K562 (cell line): ENCODE results near the gene PALLD. TPM values are rescaled to one million over a fixed set of nuclear protein-coding genes. Genes with fewer than 3 reads are reported as not detected.

Experiments used
- ATAC-seq: fragments of 200-7000 bp; cut with Tn5 transposase; 3 replicates; pipeline ENCODE4 v1.9.1; 2020; ENCODE audit warnings: moderate library complexity
- BruUV-seq: library from RNA; stranded (reverse); fragments of 400-500 nt; replicated peaks from 2 replicates; lab custom pipeline; 2021; lab: Mats Ljungman, UMichigan
- CTCF ChIA-PET: fragments of 300-600 bp; formaldehyde crosslinking; extraction: SDS; loops from one replicate; lab custom pipeline; 2021; ENCODE audit warnings: low intra/inter-chr PET ratio; lab: Yijun Ruan, JAX
- POLR2A ChIA-PET: fragments of 300-600, 350-650 bp; sonication (Branson Sonifier 250); formaldehyde crosslinking; extraction: SDS; loops from one replicate; lab custom pipeline; 2021; ENCODE audit warnings: antibody characterized with exemption, inconsistent platforms; lab: Yijun Ruan, JAX
- DNase-seq, 4 experiments: peaks; one replicate each; pipeline versions ENCODE4 v3.0.0 to v3.0.0-alpha.2; 2011 to 2018; ENCODE audit warnings: low spot score in 3 of 4, mixed read lengths in 3 of 4; ENCODE audit errors: extremely low read depth in 1 of 4
- FAIRE-seq: peaks from 2 replicates; lab custom pipeline; 2011; peaks lifted over from hg19 to GRCh38; lab: Jason Lieb, UNC
- H2AFZ ChIP-seq: 2 replicates; pipeline ENCODE4 v1.6.0; 2011; ENCODE audit warnings: low read depth, low read length, control low read depth, inconsistent platforms
- H3K27ac ChIP-seq: fragments of 200-600 bp; 3 replicates; pipeline ENCODE4 v1.8.0; 2011; ENCODE audit warnings: low read depth, mild to moderate bottlenecking, control low read depth, inconsistent platforms, low read length, moderate library complexity, mixed read lengths; ENCODE audit errors: extremely low read depth
- H3K27me3 ChIP-seq, 2 experiments: fragments of 300-600 bp in 1 of 2; 2 replicates in 1 of 2; 3 replicates in 1 of 2; pipeline versions ENCODE4 v1.6.0 to v1.8.0; 2011; ENCODE audit warnings: inconsistent platforms in 2 of 2, low read length in 2 of 2, mild to moderate bottlenecking in 1 of 2, mixed read lengths in 1 of 2, moderate library complexity in 1 of 2; ENCODE audit not compliant: control insufficient read depth in 2 of 2, insufficient read depth in 2 of 2
- H3K36me3 ChIP-seq: fragments of 300-600 bp; 3 replicates; pipeline ENCODE4 v1.8.0; 2011; ENCODE audit warnings: mild to moderate bottlenecking, low read length, inconsistent platforms; ENCODE audit not compliant: control insufficient read depth, insufficient read depth
- H3K4me1 ChIP-seq, 2 experiments: fragments of 200-600 bp in 1 of 2; replicated peaks in 1 of 2; 2 replicates in 1 of 2; 3 replicates in 1 of 2; pipeline versions ENCODE4 v1.5.1 to v1.8.0; 2011; ENCODE audit warnings: inconsistent platforms in 2 of 2, low read length in 2 of 2, mild to moderate bottlenecking in 1 of 2, mixed read lengths in 1 of 2, moderate library complexity in 1 of 2; ENCODE audit not compliant: control insufficient read depth in 2 of 2, insufficient read depth in 2 of 2
- H3K4me2 ChIP-seq: 2 replicates; pipeline ENCODE4 v1.6.1; 2011; ENCODE audit warnings: low read length, control low read depth, inconsistent platforms, mixed read lengths; ENCODE audit not compliant: insufficient read depth
- H3K4me3 ChIP-seq: fragments of 200-600 bp; sonication (generic), shearing (Covaris generic); 2 replicates; pipeline ENCODE4 v1.5.1; 2016; ENCODE audit warnings: control low read depth, inconsistent platforms
- H3K79me2 ChIP-seq: fragments of 200-600 bp; 3 replicates; pipeline ENCODE4 v1.8.0; 2011; ENCODE audit warnings: low read length, inconsistent platforms; ENCODE audit not compliant: control insufficient read depth, insufficient read depth
- H3K9ac ChIP-seq, 2 experiments: 2 replicates each; pipeline versions ENCODE4 v1.6.0 to v1.6.1; 2011; ENCODE audit warnings: low read depth in 2 of 2, low read length in 2 of 2, control low read depth in 1 of 2, inconsistent platforms in 1 of 2, mild to moderate bottlenecking in 1 of 2, mixed read lengths in 1 of 2; ENCODE audit not compliant: insufficient read depth in 1 of 2
- H3K9me1 ChIP-seq: one replicate; pipeline ENCODE4 v1.6.0; 2011; ENCODE audit warnings: inconsistent platforms, mild to moderate bottlenecking, low read length, moderate library complexity; ENCODE audit not compliant: control insufficient read depth, insufficient read depth
- H3K9me3 ChIP-seq: replicated peaks from 2 replicates; pipeline ENCODE4 v1.5.1; 2011; ENCODE audit warnings: low read depth, low read length, inconsistent platforms; ENCODE audit not compliant: control insufficient read depth, insufficient read depth
- H4K20me1 ChIP-seq: replicated peaks from 2 replicates; pipeline ENCODE4 v1.6.1; 2011; ENCODE audit warnings: low read length, inconsistent platforms, mixed read lengths; ENCODE audit not compliant: control insufficient read depth, insufficient read depth
- EP300 ChIP-seq: IDR thresholded peaks from 2 replicates; pipeline ENCODE4 v1.6.1; 2012; ENCODE audit warnings: low read length, improper control_type of control experiment
- NCOA1 ChIP-seq: fragments of 450-650 bp; IDR thresholded peaks from 2 replicates; pipeline ENCODE4 v1.6.1; 2016; ENCODE audit warnings: low read depth
- SNIP1 ChIP-seq: fragments of 450-650 bp; IDR thresholded peaks from 2 replicates; pipeline ENCODE4 v1.7.1; 2017; ENCODE audit warnings: low read depth, mild to moderate bottlenecking
- YY1 ChIP-seq, 3 experiments: IDR thresholded peaks; 2 replicates each; pipeline ENCODE4 v1.6.1; 2011; ENCODE audit warnings: low read length in 2 of 3, mild to moderate bottlenecking in 2 of 3, moderate library complexity in 2 of 3, borderline replicate concordance in 1 of 3, control low read depth in 1 of 3, low read depth in 1 of 3; ENCODE audit not compliant: insufficient read depth in 3 of 3, insufficient replicate concordance in 2 of 3, control insufficient read depth in 1 of 3, insufficient read length in 1 of 3; ENCODE audit errors: extremely low read depth in 1 of 3
- WGBS: fragments of 100-300 bp; shearing (Covaris generic); methylation state at CpG from one replicate; pipeline ENCODE4 v1.1.6; 2016; ENCODE audit warnings: low coverage, mixed read lengths; ENCODE audit not compliant: insufficient coverage; ENCODE audit errors: missing lambda C conversion rate; 5-methylcytosine and 5-hydroxymethylcytosine counted together
- in situ Hi-C: fragments of 300-500 bp; cut with MboI; formaldehyde crosslinking; loops from 4 replicates; pipeline ENCODE4 v1.15.0; 2018; ENCODE audit warnings: inconsistent platforms, mixed read lengths
- intact Hi-C: fragments of 100-400 bp; cut with micrococcal nuclease; formaldehyde crosslinking; loops from 2 replicates; pipeline ENCODE4 v1.14.2; 2022
- polyA plus RNA-seq, 8 experiments: library from polyadenylated mRNA; depleted of rRNA in 4 of 8; stranded (reverse) in 5 of 8; unstranded in 3 of 8; fragments of >200 nt; fragmentation: Nextera tagmentation in 2 of 8; fragmentation: Illumina TruSeq in 1 of 8; extraction: Ambion mirVana in 2 of 8; extraction: Trizol in 1 of 8; gene quantifications; 2 replicates each; pipeline versions ENCODE4 v1.2.1 to v1.2.3, GENCODE V29; 2011 to 2014; ENCODE audit warnings: inconsistent platforms in 1 of 8, missing spikeins in 1 of 8
- total RNA-seq, 7 experiments: library from RNA; depleted of rRNA in 6 of 7; stranded (reverse); fragments of >200 nt in 6 of 7; fragmentation: Illumina TruSeq in 2 of 7; extraction: Trizol in 2 of 7; gene quantifications; 2 replicates each; pipeline versions ENCODE4 v1.2.1 to v1.2.3, GENCODE V29; 2011 to 2021; ENCODE audit warnings: low replicate concordance in 1 of 7

The PALLD gene
- total and polyA plus RNA-seq, 9 of the 15 experiments (the other 6 are each of a cell fraction or from before 2014, with no cell fraction given) = 0.01 to 0.35 (median 0.06) TPM; not detected in 3

GRCh38 chr4:168637872-168638756, 141.3 kb downstream of the PALLD start:
- TF ChIP-seq SNIP1 (no peak), YY1 (IDR thresholded peaks at IDR 0.05; ENCODE audit: borderline replicate concordance in 1 of 3, control insufficient read depth in 1 of 3, extremely low read depth in 1 of 3, insufficient read depth in 3 of 3, insufficient read length in 1 of 3, insufficient replicate concordance in 2 of 3, low read depth in 1 of 3, low read length in 2 of 3) (no peak), NCOA1 (no peak), EP300 (no peak)
- ChIA-PET POLR2A (no interaction called here), CTCF (no interaction called here)
- Histone ChIP-seq H3K27me3 (peaks cover 2 to 21% of the 10 kb centered on the region in 2 experiments; a peak in 3 of 5 replicates), H3K36me3 (no peaks in the 10 kb centered on the region), H2AFZ (no peak overlapping the region), H3K4me2 (no peak overlapping the region), H3K27ac (no peak overlapping the region), H3K79me2 (no peaks in the 10 kb centered on the region), H3K4me3 (no peak overlapping the region), H3K9me3 (no peaks in the 10 kb centered on the region), H3K9ac (no peak overlapping the region), H3K4me1 (no peaks in the 10 kb centered on the region), H3K9me1 (no peaks in the 10 kb centered on the region), H4K20me1 (no peaks in the 10 kb centered on the region)
- ATAC-seq = no peak
- no peak for DNase-seq
- intact Hi-C loops (no loop called here), in situ Hi-C loops (no loop called here)
- FAIRE-seq = no peak
- 0% methylated on average over 5 of the region's 5 CpGs for WGBS
- no TSS peak for BruUV-seq
